CD14-positive monocyte (primary cell): ENCODE measurements around the gene CLCN2. TPM values are rescaled to one million over a fixed set of nuclear protein-coding genes. Genes with fewer than 3 reads are reported as not detected.

Experiments used
- DNase-seq, 3 donors: peaks; one replicate each; pipeline ENCODE4 v3.0.0-alpha.2; 2011 to 2022
- H2AFZ ChIP-seq: 2 replicates; pipeline ENCODE4 v1.6.0; 2012; ENCODE audit warnings: mild to moderate bottlenecking, low read depth, low read length, inconsistent platforms; ENCODE audit not compliant: insufficient read depth, poor library complexity, severe bottlenecking
- H3K27ac ChIP-seq, 2 donors: 1 replicate in 1 of 2; 2 replicates in 1 of 2; pipeline ENCODE4 v1.5.1; 2012 to 2013; ENCODE audit warnings: low read length in 2 of 2, control low read depth in 1 of 2, inconsistent platforms in 1 of 2, low read depth in 1 of 2, mild to moderate bottlenecking in 1 of 2
- H3K27me3 ChIP-seq, 2 donors: one replicate each; pipeline versions ENCODE4 v1.6.0 to v1.6.1; 2011 to 2013; ENCODE audit warnings: low read length in 2 of 2; ENCODE audit not compliant: control insufficient read depth in 2 of 2, insufficient read depth in 2 of 2
- H3K36me3 ChIP-seq, 2 donors: replicated peaks in 1 of 2; 1 replicate in 1 of 2; 2 replicates in 1 of 2; pipeline versions ENCODE4 v1.5.1 to v1.6.1; 2012 to 2013; ENCODE audit warnings: low read length in 2 of 2, control low read depth in 1 of 2, inconsistent platforms in 1 of 2, mild to moderate bottlenecking in 1 of 2; ENCODE audit not compliant: insufficient read depth in 2 of 2, control insufficient read depth in 1 of 2
- H3K4me1 ChIP-seq, 2 donors: 1 replicate in 1 of 2; 2 replicates in 1 of 2; pipeline versions ENCODE4 v1.5.1 to v1.6.1; 2012 to 2013; ENCODE audit warnings: low read length in 2 of 2, control low read depth in 1 of 2, inconsistent platforms in 1 of 2, mild to moderate bottlenecking in 1 of 2, moderate library complexity in 1 of 2; ENCODE audit not compliant: insufficient read depth in 2 of 2, control insufficient read depth in 1 of 2
- H3K4me2 ChIP-seq: replicated peaks from 2 replicates; pipeline ENCODE3; 2012; ENCODE audit warnings: low read length, moderate library complexity, mild to moderate bottlenecking; ENCODE audit not compliant: poor library complexity, severe bottlenecking; ENCODE audit errors: extremely low read depth
- H3K4me3 ChIP-seq, 3 experiments: fragments of 200-600 bp in 1 of 3; sonication (generic) in 1 of 3; replicated peaks in 1 of 3; 1 replicate in 2 of 3; 2 replicates in 1 of 3; pipeline ENCODE4 v1.5.1; 2011 to 2013; ENCODE audit warnings: low read length in 3 of 3, mild to moderate bottlenecking in 3 of 3, control low read depth in 2 of 3, low read depth in 2 of 3, inconsistent platforms in 1 of 3, moderate library complexity in 1 of 3
- H3K79me2 ChIP-seq: 2 replicates; pipeline ENCODE4 v1.6.0; 2012; ENCODE audit warnings: mild to moderate bottlenecking, control low read depth, inconsistent platforms, low read length, moderate library complexity; ENCODE audit not compliant: insufficient read depth
- H3K9ac ChIP-seq: 2 replicates; pipeline ENCODE4 v1.6.0; 2017; ENCODE audit warnings: low read length, mild to moderate bottlenecking; ENCODE audit not compliant: insufficient read depth, poor library complexity, severe bottlenecking
- H3K9me3 ChIP-seq, 2 donors: replicated peaks in 1 of 2; 1 replicate in 1 of 2; 2 replicates in 1 of 2; pipeline versions ENCODE4 v1.5.1 to v1.6.1; 2012 to 2013; ENCODE audit warnings: low read length in 2 of 2, control low read depth in 1 of 2; ENCODE audit not compliant: control insufficient read depth in 1 of 2, insufficient read depth in 1 of 2
- H4K20me1 ChIP-seq: 2 replicates; pipeline ENCODE4 v1.6.0; 2012; ENCODE audit warnings: mild to moderate bottlenecking, low read length, control low read depth, moderate library complexity; ENCODE audit not compliant: insufficient read depth
- H3K27ac Mint-ChIP-seq, 7 donors: one replicate each; pipeline ENCODE4 v1.8.0; 2020; ENCODE audit warnings: mild to moderate bottlenecking in 7 of 7, mixed read lengths in 7 of 7, moderate library complexity in 6 of 7, inconsistent platforms in 2 of 7
- H3K27me3 Mint-ChIP-seq, 3 donors: one replicate each; pipeline ENCODE4 v1.8.0; 2021 to 2022; ENCODE audit warnings: low read depth in 3 of 3, mild to moderate bottlenecking in 3 of 3, mixed read lengths in 3 of 3, moderate library complexity in 3 of 3, inconsistent platforms in 1 of 3
- H3K36me3 Mint-ChIP-seq, 2 donors: one replicate each; pipeline ENCODE4 v1.8.0; 2020; ENCODE audit warnings: mixed read lengths in 2 of 2, inconsistent platforms in 1 of 2, mild to moderate bottlenecking in 1 of 2
- H3K4me1 Mint-ChIP-seq: one replicate; pipeline ENCODE4 v1.8.0; 2020; ENCODE audit warnings: mild to moderate bottlenecking, mixed read lengths
- H3K4me3 Mint-ChIP-seq, 2 donors: one replicate each; pipeline ENCODE4 v1.8.0; 2020; ENCODE audit warnings: mild to moderate bottlenecking in 2 of 2, mixed read lengths in 2 of 2, moderate library complexity in 1 of 2
- H3K9me3 Mint-ChIP-seq, 7 donors: one replicate each; pipeline ENCODE4 v1.8.0; 2020 to 2022; ENCODE audit warnings: mixed read lengths in 7 of 7, mild to moderate bottlenecking in 6 of 7, moderate library complexity in 6 of 7, inconsistent platforms in 2 of 7
- WGBS: methylation state at CpG from one replicate; pipeline ENCODE4 v1.1.5; 2013; ENCODE audit warnings: missing lambda C conversion rate; ENCODE audit not compliant: insufficient coverage; 5-methylcytosine and 5-hydroxymethylcytosine counted together
- intact Hi-C, 2 donors: fragments of 100-400 bp; cut with micrococcal nuclease; formaldehyde crosslinking; loops; one replicate each; pipeline versions ENCODE4 v1.15.0 to v1.15.1; 2023
- polyA plus RNA-seq, 3 donors: library from polyadenylated mRNA; depleted of rRNA in 1 of 3; unstranded in 2 of 3; stranded (reverse) in 1 of 3; fragments of 300-500 nt in 2 of 3; fragments of >200 nt in 1 of 3; fragmentation: Illumina TruSeq in 2 of 3; gene quantifications; 1 replicate in 2 of 3; 2 replicates in 1 of 3; pipeline ENCODE4 v1.2.3, GENCODE V29; 2012 to 2021
- TF ChIP-seq, protein P1 (sequence below): fragments of 200-600 bp; IDR thresholded peaks from one replicate; pipeline ENCODE4 v1.8.0; 2022; ENCODE audit warnings: antibody characterized with exemption, mild to moderate bottlenecking

Gene CLCN2
- polyA plus RNA-seq, 3 donors = 0.16 to 2.7 TPM; not detected in 1

DNA sequence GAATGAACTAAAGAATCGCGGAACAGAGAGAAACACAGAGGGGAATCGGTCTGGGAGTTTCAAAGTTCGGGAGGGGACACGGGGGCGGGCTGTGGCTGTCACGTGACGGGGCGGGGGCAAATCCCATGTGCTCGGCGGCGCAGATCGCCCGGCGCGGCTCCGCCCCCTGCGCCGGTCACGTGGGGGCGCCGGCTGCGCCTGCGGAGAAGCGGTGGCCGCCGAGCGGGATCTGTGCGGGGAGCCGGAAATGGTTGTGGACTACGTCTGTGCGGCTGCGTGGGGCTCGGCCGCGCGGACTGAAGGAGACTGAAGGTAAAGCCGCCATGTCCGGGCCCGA, 47.1 kb downstream of the CLCN2 start, which contains the start of gene EIF4G1:
Gene EIF4G1, plus strand, starts transcription at position 244 of the 337 bp plus-strand sequence. CDS start 1,191 bp downstream, outside the sequence.
- H3K4me1 ChIP-seq = peaks cover 48 to 52% of the 10 kb centered on the region in 2 donors
- peaks cover 32% of the 10 kb centered on the region for H3K4me1 Mint-ChIP-seq
- H3K4me3 ChIP-seq = peak within 1 kb of the TSS; percentile 91 to 94 (median 93)
- peaks cover 47% of the 10 kb centered on the region for H3K79me2 ChIP-seq
- H3K4me2 ChIP-seq = peak within 1 kb of the TSS; percentile 98
- peak within 1 kb of the TSS; percentile 82 to 97 (median 93) for H3K27ac Mint-ChIP-seq
- H3K9me3 ChIP-seq = no peaks in the 10 kb centered on the region
- peaks cover 9 to 22% of the 10 kb centered on the region in 2 donors for H3K36me3 ChIP-seq
- H3K27me3 Mint-ChIP-seq = peaks cover 0 to 3% (median 0%) of the 10 kb centered on the region in 3 donors
- peaks cover 20 to 26% of the 10 kb centered on the region in 2 donors for H3K36me3 Mint-ChIP-seq
- TF ChIP-seq, protein P1, sequence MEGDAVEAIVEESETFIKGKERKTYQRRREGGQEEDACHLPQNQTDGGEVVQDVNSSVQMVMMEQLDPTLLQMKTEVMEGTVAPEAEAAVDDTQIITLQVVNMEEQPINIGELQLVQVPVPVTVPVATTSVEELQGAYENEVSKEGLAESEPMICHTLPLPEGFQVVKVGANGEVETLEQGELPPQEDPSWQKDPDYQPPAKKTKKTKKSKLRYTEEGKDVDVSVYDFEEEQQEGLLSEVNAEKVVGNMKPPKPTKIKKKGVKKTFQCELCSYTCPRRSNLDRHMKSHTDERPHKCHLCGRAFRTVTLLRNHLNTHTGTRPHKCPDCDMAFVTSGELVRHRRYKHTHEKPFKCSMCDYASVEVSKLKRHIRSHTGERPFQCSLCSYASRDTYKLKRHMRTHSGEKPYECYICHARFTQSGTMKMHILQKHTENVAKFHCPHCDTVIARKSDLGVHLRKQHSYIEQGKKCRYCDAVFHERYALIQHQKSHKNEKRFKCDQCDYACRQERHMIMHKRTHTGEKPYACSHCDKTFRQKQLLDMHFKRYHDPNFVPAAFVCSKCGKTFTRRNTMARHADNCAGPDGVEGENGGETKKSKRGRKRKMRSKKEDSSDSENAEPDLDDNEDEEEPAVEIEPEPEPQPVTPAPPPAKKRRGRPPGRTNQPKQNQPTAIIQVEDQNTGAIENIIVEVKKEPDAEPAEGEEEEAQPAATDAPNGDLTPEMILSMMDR = no peak
- H3K4me3 Mint-ChIP-seq = peak within 1 kb of the TSS; percentile 89 to 93
- H3K9ac ChIP-seq = peak within 1 kb of the TSS; percentile 93
- H3K9me3 Mint-ChIP-seq = no peaks in the 10 kb centered on the region
- peak; percentile 89 to 96 (median 91) for DNase-seq
- WGBS = under 1% methylated on average over 32 of the region's 40 CpGs
- intact Hi-C loops = loop anchor here (2.0 to 5.0 kb wide), 2 partner anchors 16 to 67 kb away; partner anchors contain the start of genes ALG3 (in 1 of the 2), EEF1AKMT4 (in 1 of the 2) and PSMD2 (in 1 of the 2)
- no peaks in the 10 kb centered on the region for H3K27me3 ChIP-seq
- peak within 1 kb of the TSS; percentile 68 for H2AFZ ChIP-seq
- peak within 1 kb of the TSS; percentile 91 to 94 for H3K27ac ChIP-seq
- H4K20me1 ChIP-seq = peaks cover 21% of the 10 kb centered on the region

DNA sequence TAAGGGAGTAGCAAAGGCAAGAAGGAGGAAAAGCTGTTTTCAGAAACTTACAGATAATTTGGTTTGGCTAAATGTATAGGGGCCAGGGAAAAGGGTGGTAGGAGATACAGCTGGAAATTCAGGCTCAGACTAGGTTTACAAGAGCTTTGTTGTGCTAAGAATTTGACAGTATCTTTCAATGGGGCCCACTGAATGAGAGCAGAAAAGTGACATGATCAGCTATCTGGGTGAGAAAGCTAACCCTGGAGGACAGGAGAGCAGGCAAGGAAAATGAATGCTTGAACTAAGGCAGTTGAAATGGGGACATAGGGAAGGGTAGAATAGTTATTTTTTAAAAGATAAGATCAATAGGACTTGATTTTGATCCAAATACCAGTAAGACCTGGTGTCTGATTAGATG, 49.8 kb downstream of the CLCN2 start:
- no peak overlapping the region for H3K4me3 ChIP-seq
- H3K27ac Mint-ChIP-seq = peak overlapping the region in 2 of 7 donors; percentile 20 to 44
- intact Hi-C loops = loop anchor here in 1 of 2 donors (5.0 kb wide), 1 partner anchor 64 kb away; the partner anchor contains the start of genes ALG3 and EEF1AKMT4
- DNase-seq = no peak
- no peak overlapping the region for H3K4me2 ChIP-seq
- H3K79me2 ChIP-seq = peaks cover 20% of the 10 kb centered on the region
- no peak overlapping the region for H3K27ac ChIP-seq
- peaks cover 0 to 2% (median 0%) of the 10 kb centered on the region in 3 donors for H3K27me3 Mint-ChIP-seq
- H3K9me3 Mint-ChIP-seq = no peaks in the 10 kb centered on the region
- no peak overlapping the region for H2AFZ ChIP-seq
- H3K4me3 Mint-ChIP-seq = no peak overlapping the region
- H3K36me3 ChIP-seq = peaks cover 24 to 31% of the 10 kb centered on the region in 2 donors
- TF ChIP-seq, protein P1 = no peak
- peaks cover 10% of the 10 kb centered on the region for H3K4me1 Mint-ChIP-seq
- peaks cover 28 to 36% of the 10 kb centered on the region in 2 donors for H3K36me3 Mint-ChIP-seq
- H3K9me3 ChIP-seq = no peaks in the 10 kb centered on the region
- no peaks in the 10 kb centered on the region for H3K27me3 ChIP-seq
- peaks cover 22 to 25% of the 10 kb centered on the region in 2 donors for H3K4me1 ChIP-seq
- H3K9ac ChIP-seq = no peak overlapping the region
- H4K20me1 ChIP-seq = peaks cover 9% of the 10 kb centered on the region
